Retina (tissue), 1 donor: Measurements from ENCODE around the gene PDZK1IP1.
"Not testable (repeated sequence)": the region's sequence is repeated elsewhere in the genome, so short reads cannot be mapped to it uniquely, and the experiment has no call there.

Experiments
- DNase-seq: peaks from one replicate; pipeline ENCODE4 v3.0.0-alpha.2; 2016

Gene PDZK1IP1

GRCh38 chr1:47179988-47180563 is 9.8 kb downstream of the PDZK1IP1 start:
- no peak for DNase-seq

- peak; percentile 92 for DNase-seq
These were observed 10.5 kb downstream of the PDZK1IP1 start for GRCh38 chr1:47179017-47179987.

- no peak for DNase-seq
These were observed 11.2 kb downstream of the PDZK1IP1 start for GRCh38 chr1:47178654-47179016.

- no peak for DNase-seq
These were observed 11.8 kb downstream of the PDZK1IP1 start for GRCh38 chr1:47178020-47178419.

- DNase-seq, result peak; percentile 69
These were observed 14.5 kb downstream of the PDZK1IP1 start for GRCh38 chr1:47175227-47175934.

- no peak for DNase-seq
These were observed 15.2 kb downstream of the PDZK1IP1 start for GRCh38 chr1:47174656-47175020.

GRCh38 chr1:47172782-47173181 is 17.1 kb downstream of the PDZK1IP1 start:
- DNase-seq, result no peak

- no peak for DNase-seq
These were observed 25.3 kb downstream of the PDZK1IP1 start for GRCh38 chr1:47164552-47164951.

- no peak for DNase-seq
These were observed 28.4 kb downstream of the PDZK1IP1 start for GRCh38 chr1:47161298-47162040.

- no peak for DNase-seq
These were observed 29.1 kb downstream of the PDZK1IP1 start for GRCh38 chr1:47160716-47161115.

GRCh38 chr1:47157957-47158356 is 31.9 kb downstream of the PDZK1IP1 start:
- DNase-seq, result not testable (repeated sequence)

GRCh38 chr1:47156457-47156856 is 33.4 kb downstream of the PDZK1IP1 start:
- DNase-seq, result not testable (repeated sequence)

- DNase-seq, result not testable (repeated sequence)
These were observed 40.7 kb downstream of the PDZK1IP1 start for GRCh38 chr1:47149162-47149561.

- DNase-seq, result no peak
These were observed 42.6 kb downstream of the PDZK1IP1 start for GRCh38 chr1:47147047-47147785.

- not testable (repeated sequence) for DNase-seq
These were observed 43.3 kb downstream of the PDZK1IP1 start for GRCh38 chr1:47146495-47146894.

GRCh38 chr1:47143654-47144053 is 46.2 kb downstream of the PDZK1IP1 start:
- peak; percentile 2 for DNase-seq

- DNase-seq, result not testable (repeated sequence)
These were observed 49.5 kb downstream of the PDZK1IP1 start for GRCh38 chr1:47140358-47140757.

GRCh38 chr1:47137925-47138615 is 51.8 kb downstream of the PDZK1IP1 start:
- no peak for DNase-seq

- DNase-seq, result no peak
These were observed 52.6 kb downstream of the PDZK1IP1 start, which contains the start of gene CYP4A22 for GRCh38 chr1:47137198-47137597. TSS of gene CYP4A22 (plus strand) at chr1:47137441. CDS start at chr1:47137486, 45 bp downstream.
